GM19455 (cell line): ENCODE data around the gene TMEM52B.
"Not testable (repeated sequence)": the region's sequence is repeated elsewhere in the genome, so short reads cannot be mapped to it uniquely, and the experiment has no call there.

Experiments
- ATAC-seq: cut with Tn5 transposase; IDR thresholded peaks from one replicate; pipeline ENCODE4 v1.9.1; 2021; ENCODE audit not compliant: unreplicated experiment

The TMEM52B gene

DNA sequence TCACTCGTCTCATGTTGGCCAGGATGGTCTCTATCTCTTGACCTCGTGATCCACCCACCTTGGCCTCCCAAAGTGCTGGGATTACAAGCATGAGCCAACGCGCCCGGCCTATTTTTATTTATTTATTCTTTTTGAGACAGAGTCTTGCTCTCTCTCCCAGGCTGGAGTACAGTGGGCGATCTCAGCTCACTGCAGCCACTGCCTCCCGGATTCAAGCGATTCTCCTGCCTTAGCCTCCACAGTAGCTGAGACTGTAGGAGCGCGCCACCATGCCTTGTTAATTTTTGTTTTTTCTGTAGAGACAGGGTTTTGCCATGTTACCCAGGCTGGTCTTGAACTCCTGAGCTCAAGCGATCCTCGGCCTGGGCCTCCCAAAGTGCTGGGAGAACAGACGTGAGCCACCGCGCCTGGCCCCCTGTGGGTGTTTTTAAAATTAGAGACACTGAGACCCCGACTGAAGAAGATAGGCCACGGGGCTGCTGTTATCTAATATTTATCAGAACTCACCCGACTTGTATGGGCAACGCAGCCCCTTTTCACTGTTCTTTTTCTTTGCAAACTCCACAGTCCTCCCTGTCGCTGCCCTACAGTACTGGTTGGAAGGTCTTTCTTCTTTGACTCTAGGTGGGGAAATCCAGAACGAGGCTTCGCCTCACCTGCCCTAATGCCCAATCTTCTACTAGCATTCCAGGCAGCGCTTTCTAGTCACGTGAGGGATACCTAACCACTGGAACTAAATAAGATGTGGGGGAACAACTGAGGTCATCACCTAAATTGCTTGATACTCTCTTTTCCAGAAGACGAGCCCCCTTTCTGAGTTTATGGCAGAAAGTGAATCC is 32.5 kb downstream of the TMEM52B start:
- ATAC-seq, result no peak

DNA sequence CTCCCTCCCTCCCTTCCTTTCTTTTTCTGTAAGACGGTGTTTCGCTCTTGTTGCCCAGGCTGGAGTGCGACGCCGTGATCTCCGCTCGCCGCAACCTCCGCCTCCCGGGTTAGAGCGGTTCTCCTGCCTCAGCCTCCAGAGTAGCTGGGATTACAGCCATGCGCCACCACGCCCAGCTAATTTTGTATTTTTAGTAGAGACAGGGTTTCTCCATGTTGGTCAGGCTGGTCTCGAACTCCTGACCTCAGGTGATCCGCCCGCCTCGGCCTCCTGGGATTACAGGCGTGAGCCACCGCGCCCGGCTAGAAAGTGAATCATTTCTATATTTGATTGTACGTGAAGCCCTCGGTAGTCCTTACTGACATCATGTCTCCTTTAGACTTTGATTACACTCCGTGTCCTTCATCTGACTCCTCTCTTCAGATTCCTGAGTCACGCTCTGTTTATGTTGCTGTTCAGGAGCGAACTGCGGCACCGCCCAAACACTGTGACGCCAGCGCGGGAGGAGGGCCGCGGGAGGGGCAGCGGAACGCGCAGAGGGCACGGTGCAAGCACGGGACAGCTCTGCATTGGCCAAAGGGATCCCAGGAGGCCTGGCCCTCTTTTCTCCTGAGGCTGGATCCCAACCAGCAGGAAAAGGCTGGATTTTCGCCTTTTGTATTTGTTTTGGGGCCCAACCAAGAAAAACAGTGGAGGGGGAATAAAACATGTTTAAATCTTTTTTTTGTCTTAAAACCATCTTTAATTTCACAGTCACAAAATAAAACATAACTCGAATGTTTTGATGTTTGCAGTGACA is 33.3 kb downstream of the TMEM52B start:
- ATAC-seq, result peak; percentile 73

DNA sequence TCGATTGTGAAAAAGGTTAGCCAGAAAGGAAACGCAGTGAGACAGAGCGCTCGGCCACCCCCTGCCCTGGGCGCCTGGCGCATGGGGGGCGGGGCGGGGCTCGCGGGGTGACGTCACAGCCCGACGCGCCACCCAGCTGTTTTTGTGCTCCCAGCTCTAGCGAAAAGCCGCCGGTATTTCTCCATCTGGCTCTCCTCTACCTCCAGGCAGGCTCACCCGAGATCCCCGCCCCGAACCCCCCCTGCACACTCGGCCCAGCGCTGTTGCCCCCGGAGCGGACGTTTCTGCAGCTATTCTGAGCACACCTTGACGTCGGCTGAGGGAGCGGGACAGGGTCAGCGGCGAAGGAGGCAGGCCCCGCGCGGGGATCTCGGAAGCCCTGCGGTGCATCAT is 33.9 kb downstream of the TMEM52B start, which contains the start of gene GABARAPL1:
TSS of gene GABARAPL1 (plus strand) at position 139 of the 393 bp plus-strand sequence. CDS start at position 392, 253 bp downstream.
- peak; percentile 71 for ATAC-seq

DNA sequence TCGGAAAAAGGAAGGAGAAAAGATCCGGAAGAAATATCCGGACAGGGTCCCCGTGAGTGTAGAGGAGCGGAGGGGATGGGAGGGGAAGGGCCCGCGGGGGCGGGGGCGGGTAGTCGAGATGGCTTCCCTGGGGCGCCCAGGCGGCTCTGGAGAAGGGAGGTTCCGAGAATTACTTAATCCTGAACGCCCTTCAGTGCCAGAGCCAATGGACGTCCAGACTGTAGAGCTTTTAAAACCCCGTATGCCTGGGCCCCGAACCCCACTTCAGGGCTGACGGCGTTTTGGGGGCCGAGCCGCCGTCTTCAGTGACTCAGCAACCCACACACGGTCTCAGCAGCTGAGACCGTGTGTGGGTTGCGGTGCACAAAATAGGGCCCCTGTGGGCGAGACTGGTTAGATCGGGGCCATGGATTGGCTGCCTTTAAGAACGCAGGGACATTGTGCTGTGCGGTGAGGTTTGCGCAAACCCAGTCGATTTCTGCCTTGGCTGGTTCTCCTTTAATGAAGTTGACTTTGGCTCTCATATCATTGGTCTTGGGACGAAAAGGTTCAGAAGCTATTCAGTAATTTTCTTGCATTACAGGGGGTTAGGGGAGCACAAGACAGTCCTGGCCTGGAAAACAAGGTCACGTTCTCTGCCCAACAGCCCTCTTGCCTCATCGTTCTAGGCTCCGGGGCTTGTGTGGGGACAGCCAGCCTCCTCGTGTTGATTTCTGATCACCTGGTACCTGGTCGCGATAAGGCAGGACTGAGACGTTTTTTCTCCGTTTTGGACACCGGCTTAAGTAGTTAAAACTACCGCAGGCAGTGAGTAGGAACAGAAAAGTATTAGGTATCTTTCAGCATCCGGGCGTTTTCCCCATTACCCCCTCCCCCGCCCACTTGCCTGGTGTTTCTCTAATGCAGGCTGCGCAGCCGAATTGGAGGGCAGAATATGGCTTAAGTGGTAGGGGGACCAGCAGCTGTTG is 34.6 kb downstream of the TMEM52B start:
- peak; percentile 55 for ATAC-seq

DNA sequence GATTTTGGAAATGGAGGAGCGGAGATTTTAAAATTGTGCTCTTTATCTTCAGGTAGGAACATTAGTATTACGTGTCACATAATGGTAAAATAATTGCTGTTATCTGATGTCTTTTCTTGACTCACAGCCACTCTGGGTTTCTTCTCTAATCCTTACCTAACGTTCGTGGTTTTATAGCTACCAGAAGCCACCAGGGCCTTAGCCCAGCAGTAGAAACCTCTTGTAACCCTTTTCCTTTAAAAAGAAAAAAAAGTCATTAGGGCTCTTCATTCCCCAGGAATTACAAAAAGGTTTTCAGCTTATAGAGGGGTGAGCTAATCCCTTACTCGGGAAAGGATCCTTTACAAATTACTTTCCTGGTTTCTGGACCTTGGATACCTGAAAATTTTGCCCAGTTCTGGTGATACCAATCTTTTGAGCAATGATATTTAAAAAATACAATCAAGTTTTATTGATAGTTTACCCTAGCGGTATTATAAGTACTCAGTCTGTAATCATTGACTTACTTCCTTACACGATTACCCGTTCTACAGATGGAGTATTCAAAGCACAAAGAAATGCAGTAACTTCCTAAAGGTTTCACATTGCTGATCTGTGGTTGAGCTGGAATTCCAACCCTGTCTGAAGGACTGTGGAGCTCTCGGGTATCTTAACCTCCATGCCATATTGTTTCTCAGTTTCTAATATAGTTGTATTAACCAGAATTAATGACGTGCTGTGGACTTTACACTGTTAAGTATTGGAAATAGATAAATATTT is 35.5 kb downstream of the TMEM52B start:
- ATAC-seq, result no peak

DNA sequence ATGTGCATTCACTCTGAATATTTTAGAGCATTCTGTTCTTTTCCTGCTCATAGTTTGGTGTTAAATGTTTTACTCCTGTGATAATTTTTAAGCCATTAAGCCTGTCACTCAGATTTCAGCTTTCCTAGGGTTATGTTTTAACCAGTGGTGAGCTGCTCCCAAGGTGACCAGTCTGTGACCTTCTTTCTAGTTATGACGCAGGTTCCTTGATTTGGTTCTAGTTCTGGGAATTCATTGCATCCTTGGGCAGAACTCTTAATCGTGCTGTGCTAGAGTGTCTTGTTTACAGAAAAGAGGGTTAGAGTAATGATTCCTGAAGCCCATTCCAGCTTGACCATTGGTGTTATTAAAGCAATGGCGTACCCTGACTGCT is 36.0 kb downstream of the TMEM52B start:
- ATAC-seq, result no peak

DNA sequence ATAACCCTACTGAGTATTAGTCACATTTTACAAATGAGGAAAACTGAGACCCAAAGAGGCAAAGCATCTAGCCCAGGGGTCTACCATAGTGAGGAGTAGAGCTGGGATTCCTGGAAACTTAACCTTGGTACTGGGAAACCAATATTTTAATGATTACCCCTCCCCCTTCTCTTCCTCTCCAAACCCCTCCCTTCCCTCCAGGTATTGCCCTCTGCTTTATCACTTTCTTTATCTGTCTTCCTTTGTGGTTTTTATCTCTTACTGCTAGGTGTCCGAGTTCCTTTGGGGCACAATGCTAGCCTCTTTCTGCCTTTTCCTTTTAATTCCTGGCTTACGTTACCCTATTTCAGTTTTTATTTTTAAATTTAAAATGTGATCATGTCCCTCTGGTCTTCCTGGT is 36.6 kb downstream of the TMEM52B start:
- no peak for ATAC-seq

DNA sequence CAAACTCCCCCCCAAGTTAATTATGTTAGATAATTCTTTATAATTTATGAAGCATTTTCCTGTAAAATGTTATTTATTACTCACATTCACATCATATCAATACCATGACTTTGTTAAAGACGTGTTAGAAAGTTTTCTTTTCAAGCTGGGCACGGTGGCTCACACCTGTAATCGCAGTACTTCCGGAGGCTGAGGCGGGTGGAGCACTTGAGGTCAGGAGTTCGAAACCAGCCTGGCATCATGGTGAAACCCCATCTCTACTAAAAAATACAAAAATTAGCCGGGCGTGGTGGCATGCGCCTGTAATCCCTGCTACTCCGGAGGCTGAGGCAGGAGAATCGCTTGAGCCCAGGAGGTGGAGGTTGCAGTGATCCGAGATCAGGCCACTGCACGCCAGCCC is 37.1 kb downstream of the TMEM52B start:
- ATAC-seq, result not testable (repeated sequence)

DNA sequence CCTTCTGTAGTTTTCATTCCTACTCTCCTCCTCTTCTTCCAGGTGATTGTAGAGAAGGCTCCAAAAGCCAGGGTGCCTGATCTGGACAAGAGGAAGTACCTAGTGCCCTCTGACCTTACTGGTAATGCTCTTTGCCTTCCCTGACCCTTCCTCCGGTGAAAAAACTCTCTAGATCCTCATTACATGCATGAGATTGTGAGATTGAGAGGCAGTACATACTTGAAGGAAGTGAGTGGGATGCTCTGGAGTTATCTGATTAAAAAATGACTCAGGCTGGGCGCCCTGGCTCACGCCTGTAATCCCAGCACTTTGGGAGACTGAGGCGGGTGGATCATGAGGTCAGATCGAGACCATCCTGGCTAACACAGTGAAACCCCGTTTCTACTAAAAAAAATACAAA is 39.2 kb downstream of the TMEM52B start:
- ATAC-seq, result no peak

DNA sequence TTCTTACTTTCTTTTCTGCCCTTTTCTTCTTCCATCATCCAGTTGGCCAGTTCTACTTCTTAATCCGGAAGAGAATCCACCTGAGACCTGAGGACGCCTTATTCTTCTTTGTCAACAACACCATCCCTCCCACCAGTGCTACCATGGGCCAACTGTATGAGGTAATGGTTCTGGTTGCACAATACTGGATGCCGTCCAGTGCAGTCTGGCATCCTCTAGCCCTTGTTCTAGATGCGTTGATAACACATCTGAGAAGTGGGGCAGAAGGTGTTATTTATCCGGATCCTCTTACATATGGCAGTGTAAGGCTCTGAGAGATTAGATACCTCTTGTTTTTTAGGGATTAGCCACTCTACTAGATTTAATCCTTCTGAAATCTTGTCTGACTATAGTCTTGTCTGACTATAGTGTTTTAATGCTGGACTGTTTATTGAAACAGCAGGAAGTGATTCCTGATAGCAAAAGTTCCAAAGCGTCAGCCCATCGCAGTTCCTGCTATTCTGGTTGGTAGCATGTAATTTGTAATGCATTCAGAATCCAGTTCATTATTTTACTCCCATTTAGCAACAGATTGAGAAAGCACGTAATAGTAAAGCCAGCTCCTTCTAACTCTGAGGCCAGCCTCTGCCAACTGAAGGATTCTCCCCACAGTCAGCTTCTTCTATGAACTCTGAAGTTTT is 41.7 kb downstream of the TMEM52B start:
- ATAC-seq, result no peak

DNA sequence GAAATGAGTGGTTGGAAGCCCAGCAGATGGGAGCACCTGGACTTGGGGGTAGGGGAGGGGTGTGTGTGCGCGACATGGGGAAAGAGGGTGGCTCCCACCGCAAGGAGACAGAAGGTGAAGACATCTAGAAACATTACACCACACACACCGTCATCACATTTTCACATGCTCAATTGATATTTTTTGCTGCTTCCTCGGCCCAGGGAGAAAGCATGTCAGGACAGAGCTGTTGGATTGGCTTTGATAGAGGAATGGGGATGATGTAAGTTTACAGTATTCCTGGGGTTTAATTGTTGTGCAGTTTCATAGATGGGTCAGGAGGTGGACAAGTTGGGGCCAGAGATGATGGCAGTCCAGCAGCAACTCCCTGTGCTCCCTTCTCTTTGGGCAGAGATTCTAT is 43.0 kb downstream of the TMEM52B start:
- ATAC-seq, result no peak

DNA sequence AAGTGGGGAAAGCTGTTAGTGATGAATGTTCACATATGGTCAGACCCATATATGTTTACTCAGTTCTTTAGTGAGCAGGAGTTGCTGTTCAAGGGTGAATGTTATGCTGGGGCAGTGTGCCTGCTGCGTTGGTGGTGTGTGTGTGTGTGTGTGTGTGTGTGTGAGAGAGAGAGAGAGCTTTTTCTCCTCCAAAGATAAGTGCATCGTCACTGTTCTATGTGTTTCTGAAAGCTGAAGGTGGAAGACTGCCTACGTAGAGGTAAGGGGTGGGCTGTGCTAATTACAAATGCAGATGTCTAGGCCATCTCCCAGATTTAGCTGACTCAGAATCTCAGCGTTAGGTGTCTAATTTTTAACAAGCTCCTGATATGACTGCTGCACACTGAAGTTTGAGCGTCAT is 44.4 kb downstream of the TMEM52B start:
- ATAC-seq, result no peak

DNA sequence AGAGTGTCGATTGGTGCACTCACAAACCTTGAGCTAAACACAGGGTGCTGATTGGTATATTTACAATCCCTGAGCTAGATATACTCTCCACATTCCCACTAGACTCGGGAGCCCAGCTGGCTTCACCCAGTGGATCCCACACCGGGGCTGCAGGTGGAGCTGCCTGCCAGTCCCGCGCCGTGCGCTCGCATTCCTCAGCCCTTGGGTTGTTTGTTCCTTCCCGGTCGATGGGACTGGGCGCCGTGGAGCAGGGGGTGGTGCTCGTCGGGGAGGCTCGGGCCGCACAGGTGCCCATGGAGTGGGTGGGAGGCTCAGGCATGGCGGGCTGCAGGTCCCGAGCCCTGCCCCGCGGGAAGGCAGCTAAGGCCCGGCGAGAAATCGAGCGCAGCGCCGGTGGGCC is 46.6 kb downstream of the TMEM52B start:
- ATAC-seq, result not testable (repeated sequence)

DNA sequence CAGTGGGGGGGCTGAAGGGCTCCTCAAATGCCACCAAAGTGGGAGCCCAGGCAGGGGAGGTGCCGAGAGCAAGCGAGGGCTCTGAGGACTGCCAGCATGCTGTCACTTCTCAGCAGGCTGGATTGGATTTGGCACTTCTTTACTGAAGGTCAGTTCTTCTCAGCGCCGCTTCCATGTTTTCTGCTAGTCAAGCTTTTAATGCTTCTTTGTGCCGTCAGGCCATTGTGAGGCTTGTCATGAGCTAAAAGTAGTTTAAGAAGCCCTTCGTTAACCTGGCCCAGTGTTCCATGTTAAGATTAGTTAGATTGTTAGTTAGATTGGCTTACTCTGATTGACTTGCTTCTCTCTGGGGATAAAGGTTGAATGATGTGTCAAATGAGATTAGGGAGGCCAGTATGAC is 47.3 kb downstream of the TMEM52B start:
- ATAC-seq, result no peak

DNA sequence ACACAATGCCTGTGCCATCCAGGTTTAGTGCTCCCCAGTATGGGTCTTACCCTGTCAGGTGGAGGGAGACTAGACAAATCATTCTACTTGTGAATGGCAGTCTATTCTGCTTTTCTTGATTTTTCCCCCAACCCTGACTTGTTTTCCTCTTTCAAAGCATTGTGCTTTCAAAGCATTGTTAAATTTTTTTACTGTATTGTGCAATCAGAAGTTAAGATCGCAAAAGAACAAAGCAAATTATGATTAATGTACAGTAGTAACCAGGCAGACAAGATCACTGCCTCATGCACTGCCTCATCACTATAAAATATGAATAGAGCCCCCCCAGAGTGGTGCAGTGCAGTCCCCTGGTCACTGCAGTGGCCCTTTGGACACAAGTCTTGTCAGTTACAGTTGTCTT is 47.9 kb downstream of the TMEM52B start:
- no peak for ATAC-seq

DNA sequence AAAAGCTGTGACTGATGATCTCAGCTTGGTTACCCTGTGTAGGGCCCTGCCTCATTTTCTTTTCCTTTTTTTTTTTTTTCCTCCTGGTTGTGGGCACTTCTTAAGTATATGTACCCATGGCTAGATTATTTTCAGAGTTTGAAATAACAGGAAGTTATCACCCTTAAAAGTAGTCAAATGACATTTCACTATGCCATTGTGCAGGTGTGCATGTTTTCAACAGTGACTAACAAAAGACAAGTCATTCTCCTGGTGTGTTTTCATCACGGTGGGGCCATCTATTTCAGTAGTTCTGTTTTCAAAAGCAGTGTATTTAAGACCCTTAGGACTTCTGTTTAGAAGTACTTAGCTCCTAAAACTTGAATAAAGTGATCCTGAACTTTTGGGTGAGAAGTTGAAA is 48.8 kb downstream of the TMEM52B start:
- ATAC-seq, result no peak

DNA sequence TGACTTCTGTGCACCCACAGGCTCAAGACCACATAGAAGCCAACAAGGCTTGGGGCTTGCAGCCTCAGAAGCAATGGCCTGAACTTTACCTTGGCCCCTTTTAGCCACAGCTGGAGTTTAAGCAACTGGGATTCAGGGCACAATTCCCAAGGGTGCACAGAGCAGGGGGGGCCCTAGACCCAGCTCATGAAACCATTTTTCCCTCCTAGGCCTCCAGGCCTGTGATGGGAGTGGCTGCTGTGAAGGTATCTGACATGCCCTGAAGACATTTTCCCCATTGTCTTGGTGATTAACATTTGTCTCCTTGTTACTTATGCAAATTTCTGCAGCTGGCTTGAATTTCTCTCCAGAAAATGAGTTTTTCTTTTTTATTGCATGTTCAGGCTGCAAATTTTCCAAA is 55.7 kb downstream of the TMEM52B start:
- no peak for ATAC-seq

DNA sequence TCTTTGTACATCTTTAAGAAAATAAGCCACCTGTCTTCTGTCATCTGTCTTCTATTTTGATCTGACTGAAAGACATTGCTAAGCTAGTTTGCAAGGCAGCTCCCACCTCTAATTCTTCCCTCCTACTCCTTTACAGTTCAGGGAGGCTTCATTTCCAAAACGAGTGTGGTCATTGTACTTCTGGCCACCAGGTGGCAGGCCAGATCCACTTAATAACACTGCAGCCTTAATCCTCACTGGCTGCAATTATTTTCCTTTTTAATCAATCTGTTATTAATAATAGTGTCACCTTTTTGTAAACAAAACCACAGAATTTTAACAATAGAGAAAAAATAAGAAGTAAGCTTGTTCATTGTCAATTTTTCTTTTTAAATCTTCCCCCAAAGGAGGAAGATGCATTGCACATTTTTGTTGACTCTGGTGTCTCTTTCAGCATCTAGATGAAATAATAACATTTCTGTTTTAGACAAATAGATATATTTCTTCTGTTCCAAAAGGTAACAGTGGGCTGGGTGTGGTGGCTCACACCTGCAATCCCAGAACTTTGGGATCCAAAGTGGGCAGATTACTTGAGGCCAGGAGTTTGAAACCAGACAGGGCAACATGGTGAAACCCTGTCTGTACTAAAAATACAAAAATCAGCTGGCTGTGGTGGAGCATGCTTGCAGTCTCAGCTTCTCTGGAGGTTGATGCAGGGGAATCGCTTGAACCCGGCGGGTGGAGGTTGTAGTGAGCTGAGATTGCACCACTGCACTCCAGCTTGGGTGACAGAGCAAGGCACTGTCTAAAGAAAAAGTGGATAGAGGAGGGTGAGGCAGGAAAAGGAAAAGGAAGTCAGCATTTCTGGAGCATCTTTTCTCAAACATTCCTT is 57.2 kb downstream of the TMEM52B start:
- ATAC-seq, result peak; percentile 61

DNA sequence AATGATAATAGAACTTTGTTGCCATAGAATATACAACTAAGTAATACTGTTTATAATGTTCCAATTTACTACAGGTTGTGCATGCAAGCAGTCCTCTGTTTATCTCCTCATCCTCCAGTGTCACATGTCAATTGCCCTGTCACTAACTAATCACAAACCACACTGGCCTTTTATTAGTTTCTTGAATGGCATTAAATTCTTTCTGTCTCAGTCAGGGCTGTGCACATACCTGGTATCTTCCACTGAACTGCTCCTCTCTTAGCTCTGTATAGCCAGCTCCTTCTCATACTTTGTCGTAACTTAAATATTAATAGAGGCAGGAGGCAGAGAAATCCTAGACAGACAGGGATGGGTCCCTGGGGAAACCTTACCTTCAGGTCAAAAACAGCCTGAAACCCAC is 57.9 kb downstream of the TMEM52B start:
- no peak for ATAC-seq
